Esophagus muscularis mucosa (tissue), 4 donors: ENCODE measurements around the gene ELFN1. TPM values are rescaled to one million over a fixed set of nuclear protein-coding genes. Genes with fewer than 3 reads are reported as not detected.

Source experiments
- DNase-seq: peaks from one replicate; pipeline ENCODE4 v3.0.0-alpha.2; 2017; ENCODE audit errors: extremely low spot score
- H3K27ac ChIP-seq, 4 donors: fragments of 200-600 bp; sonication (generic); replicated peaks in 1 of 4; 1 replicate in 3 of 4; 2 replicates in 1 of 4; pipeline ENCODE4 v1.5.1; 2016 to 2019; ENCODE audit warnings: mild to moderate bottlenecking in 1 of 4
- H3K27me3 ChIP-seq, 4 donors: fragments of 200-600 bp; sonication (generic); one replicate each; pipeline versions ENCODE4 v1.5.1 to v1.6.0; 2016 to 2019
- H3K36me3 ChIP-seq, 4 donors: fragments of 200-600 bp; sonication (generic); one replicate each; pipeline ENCODE4 v1.5.1; 2016 to 2019
- H3K4me1 ChIP-seq, 4 donors: fragments of 200-600 bp; sonication (generic); one replicate each; pipeline ENCODE4 v1.5.1; 2016 to 2019
- H3K4me3 ChIP-seq, 4 donors: fragments of 200-600 bp; sonication (generic); 1 replicate in 2 of 4; 2 replicates in 2 of 4; pipeline ENCODE4 v1.5.1; 2016 to 2019; ENCODE audit warnings: mild to moderate bottlenecking in 4 of 4, moderate library complexity in 1 of 4
- H3K9me3 ChIP-seq, 4 donors: fragments of 200-600 bp; sonication (generic); 1 replicate in 3 of 4; 2 replicates in 1 of 4; pipeline ENCODE4 v1.5.1; 2016 to 2019
- EP300 ChIP-seq: sonication (generic); formaldehyde crosslinking; IDR thresholded peaks from one replicate; pipeline ENCODE4 v1.6.1; 2017; ENCODE audit warnings: antibody characterized with exemption
- POLR2A ChIP-seq: fragments of 450-650 bp; IDR thresholded peaks from one replicate; pipeline ENCODE4 v1.6.1; 2017; ENCODE audit warnings: antibody characterized with exemption, moderate library complexity, mild to moderate bottlenecking, low read depth
- POLR2AphosphoS5 ChIP-seq, 2 donors: sonication (generic); formaldehyde crosslinking; IDR thresholded peaks; one replicate each; pipeline ENCODE4 v1.6.1; 2017; ENCODE audit warnings: antibody characterized with exemption in 2 of 2
- WGBS: methylation state at CpG from one replicate; pipeline ENCODE4 v1.1.5; 2018; 5-methylcytosine and 5-hydroxymethylcytosine counted together
- intact Hi-C: fragments of 100-400 bp; cut with DNase I; formaldehyde crosslinking; loops from one replicate; pipeline ENCODE4 v1.15.1; 2023
- total RNA-seq, 4 donors: library from RNA; depleted of rRNA; stranded (reverse); fragments of >200 nt; gene quantifications; one replicate each; pipeline versions ENCODE4 v1.1.0 to v1.2.1, GENCODE V29; 2016
- TF ChIP-seq, protein P1 (sequence below), 3 experiments: fragments of 200-600 bp in 2 of 3; fragments of 450-650 bp in 1 of 3; sonication (generic) in 2 of 3; IDR thresholded peaks; one replicate each; pipeline ENCODE4 v1.5.1; 2017 to 2019; ENCODE audit warnings: antibody characterized with exemption in 3 of 3, mild to moderate bottlenecking in 2 of 3, moderate library complexity in 1 of 3

The ELFN1 gene
- total RNA-seq, 4 donors from 2014 or later: 0.86 to 3.3 (median 1.9) TPM

DNA sequence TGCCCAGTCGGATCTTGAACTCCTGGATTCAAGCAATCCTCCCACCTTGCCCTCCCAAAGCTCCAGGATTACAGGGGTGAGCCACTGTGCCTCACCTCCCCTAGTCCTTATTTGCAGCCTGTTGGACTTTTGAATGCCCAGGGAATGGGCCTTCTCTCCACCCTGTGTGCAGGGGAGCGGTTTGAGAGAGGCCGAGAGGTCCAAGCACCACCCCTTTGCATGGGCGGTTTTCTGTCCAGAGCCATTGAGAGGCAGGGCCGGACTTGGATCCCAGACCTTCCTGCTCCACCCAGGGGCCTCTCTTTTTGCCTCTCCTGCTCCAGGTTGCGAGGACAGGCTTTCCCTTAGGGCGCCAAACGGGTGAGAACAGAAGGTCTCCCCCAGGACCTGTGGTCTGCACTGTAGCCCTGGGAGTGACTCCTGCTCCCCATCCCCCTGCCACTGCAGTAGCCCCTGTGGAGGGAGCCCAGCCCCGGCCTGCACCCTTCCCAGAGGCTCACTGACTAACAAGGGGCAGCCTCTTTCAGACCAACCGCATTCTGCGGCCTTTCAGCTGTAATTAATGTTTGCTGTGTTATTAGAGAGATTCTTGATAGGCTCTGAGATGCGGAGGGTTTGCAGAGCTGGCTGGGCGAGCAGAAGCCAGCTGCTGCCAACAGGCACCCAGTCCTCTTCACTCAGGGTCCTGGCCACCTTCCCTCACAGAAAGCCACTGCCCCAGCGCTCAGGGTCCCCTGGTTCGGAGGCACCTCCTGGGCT lies 57.9 kb downstream of the ELFN1 start:
- H3K27me3 ChIP-seq: peaks cover 0 to 41% (median 0%) of the 10 kb centered on the region in 4 donors
- WGBS: 79% methylated on average over 11 of the region's 15 CpGs
- peaks cover 11 to 16% (median 14%) of the 10 kb centered on the region in 4 donors for H3K4me1 ChIP-seq
- TF ChIP-seq, protein P1, sequence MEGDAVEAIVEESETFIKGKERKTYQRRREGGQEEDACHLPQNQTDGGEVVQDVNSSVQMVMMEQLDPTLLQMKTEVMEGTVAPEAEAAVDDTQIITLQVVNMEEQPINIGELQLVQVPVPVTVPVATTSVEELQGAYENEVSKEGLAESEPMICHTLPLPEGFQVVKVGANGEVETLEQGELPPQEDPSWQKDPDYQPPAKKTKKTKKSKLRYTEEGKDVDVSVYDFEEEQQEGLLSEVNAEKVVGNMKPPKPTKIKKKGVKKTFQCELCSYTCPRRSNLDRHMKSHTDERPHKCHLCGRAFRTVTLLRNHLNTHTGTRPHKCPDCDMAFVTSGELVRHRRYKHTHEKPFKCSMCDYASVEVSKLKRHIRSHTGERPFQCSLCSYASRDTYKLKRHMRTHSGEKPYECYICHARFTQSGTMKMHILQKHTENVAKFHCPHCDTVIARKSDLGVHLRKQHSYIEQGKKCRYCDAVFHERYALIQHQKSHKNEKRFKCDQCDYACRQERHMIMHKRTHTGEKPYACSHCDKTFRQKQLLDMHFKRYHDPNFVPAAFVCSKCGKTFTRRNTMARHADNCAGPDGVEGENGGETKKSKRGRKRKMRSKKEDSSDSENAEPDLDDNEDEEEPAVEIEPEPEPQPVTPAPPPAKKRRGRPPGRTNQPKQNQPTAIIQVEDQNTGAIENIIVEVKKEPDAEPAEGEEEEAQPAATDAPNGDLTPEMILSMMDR (IDR thresholded peaks at IDR 0.05): no peak
- no peak for TF ChIP-seq EP300
- H3K4me3 ChIP-seq: no peak overlapping the region
- intact Hi-C loops: no loop called here
- no peak for DNase-seq
- H3K27ac ChIP-seq: no peak overlapping the region
- H3K9me3 ChIP-seq: peaks cover 0 to 28% (median 17%) of the 10 kb centered on the region in 4 donors
- peaks cover 0 to 5% (median 0%) of the 10 kb centered on the region in 4 donors for H3K36me3 ChIP-seq

DNA sequence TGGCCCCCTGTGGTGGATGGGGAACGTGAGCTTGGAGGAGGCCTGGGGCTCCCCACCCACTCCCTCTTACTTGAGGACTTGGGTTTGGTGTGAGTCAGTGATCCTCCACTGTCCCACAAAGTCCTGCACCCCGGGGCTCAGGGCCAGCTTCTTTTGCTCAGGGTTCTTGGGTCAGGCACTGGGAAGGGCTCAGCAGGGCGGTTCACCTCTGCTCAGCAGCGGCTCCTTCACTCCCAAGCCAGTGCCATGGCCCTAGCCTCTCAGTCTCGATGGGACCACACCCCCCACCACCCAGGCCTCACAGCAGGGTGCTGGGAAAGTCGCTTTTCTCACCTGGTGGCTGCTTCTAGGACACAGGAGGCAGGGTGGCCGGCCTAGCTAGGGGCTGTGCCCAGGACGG lies 59.1 kb downstream of the ELFN1 start:
- 100% methylated on average over 6 of the region's 8 CpGs for WGBS
- no peak overlapping the region for H3K4me3 ChIP-seq
- no peak overlapping the region for H3K27ac ChIP-seq
- H3K27me3 ChIP-seq: peaks cover 0 to 51% (median 0%) of the 10 kb centered on the region in 4 donors
- peaks cover 0 to 24% (median 17%) of the 10 kb centered on the region in 4 donors for H3K9me3 ChIP-seq
- H3K4me1 ChIP-seq: peaks cover 11 to 16% (median 14%) of the 10 kb centered on the region in 4 donors
- intact Hi-C loops: no loop called here
- peaks cover 0 to 5% (median 0%) of the 10 kb centered on the region in 4 donors for H3K36me3 ChIP-seq
- no peak for DNase-seq
- TF ChIP-seq POLR2A (no peak), POLR2AphosphoS5 (IDR thresholded peaks at IDR 0.05) (no peak), EP300 (no peak)
- TF ChIP-seq, protein P1 (IDR thresholded peaks at IDR 0.05): no peak

GRCh38 chr7:1729773-1730172 lies 59.7 kb downstream of the ELFN1 start:
- Histone ChIP-seq H3K4me1 (peaks cover 10 to 16% (median 14%) of the 10 kb centered on the region in 4 donors), H3K36me3 (peaks cover 0 to 5% (median 0%) of the 10 kb centered on the region in 4 donors), H3K9me3 (peaks cover 0 to 24% (median 17%) of the 10 kb centered on the region in 4 donors), H3K27ac (no peak overlapping the region), H3K27me3 (peaks cover 0 to 53% (median 0%) of the 10 kb centered on the region in 4 donors), H3K4me3 (no peak overlapping the region)
- no peak for DNase-seq
- intact Hi-C loops: no loop called here
- 86% methylated on average over 6 of the region's 16 CpGs for WGBS
- TF ChIP-seq, protein P1 (IDR thresholded peaks at IDR 0.05): no peak
- TF ChIP-seq POLR2A (no peak), EP300 (no peak), POLR2AphosphoS5 (IDR thresholded peaks at IDR 0.05) (no peak)

GRCh38 chr7:1732072-1732471 lies 62.0 kb downstream of the ELFN1 start:
- Histone ChIP-seq H3K36me3 (peaks cover 0 to 5% (median 0%) of the 10 kb centered on the region in 4 donors), H3K27me3 (peaks cover 0 to 51% (median 0%) of the 10 kb centered on the region in 4 donors), H3K4me3 (no peak overlapping the region), H3K27ac (no peak overlapping the region), H3K4me1 (no peaks in the 10 kb centered on the region), H3K9me3 (peaks cover 0 to 24% (median 17%) of the 10 kb centered on the region in 4 donors)
- no peak for DNase-seq
- 86% methylated on average over 7 of the region's 7 CpGs for WGBS
- intact Hi-C loops: no loop called here
- TF ChIP-seq, protein P1 (IDR thresholded peaks at IDR 0.05): no peak
- TF ChIP-seq POLR2AphosphoS5 (IDR thresholded peaks at IDR 0.05) (no peak), EP300 (no peak), POLR2A (no peak)
